ENCODE results near the gene SORCS3. TPM values are rescaled to one million over a fixed set of nuclear protein-coding genes. Genes with fewer than 3 reads are reported as not detected.

The SORCS3 gene
- total RNA-seq, 2 donors from 2014 or later, result not detected

DNA sequence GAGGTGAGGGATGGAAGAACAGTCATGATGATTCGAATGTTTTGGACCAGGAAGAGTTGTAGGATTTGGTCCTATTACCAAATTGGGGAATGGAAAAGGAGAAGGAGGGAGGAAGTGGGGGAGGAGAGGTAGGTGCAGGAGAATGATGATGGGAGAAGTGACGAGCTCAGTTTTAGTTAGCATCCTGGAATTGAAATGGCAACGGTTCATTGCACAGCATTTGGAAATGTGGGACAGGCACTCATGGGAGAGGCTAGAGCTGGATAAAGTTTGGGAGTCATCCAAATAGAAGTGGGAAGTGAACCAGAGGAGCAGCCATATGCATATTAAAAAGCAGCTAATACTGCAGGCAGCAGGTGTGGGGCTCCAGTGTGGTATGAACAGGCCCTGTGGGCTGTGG lies 253.6 kb downstream of the SORCS3 start:
- ATAC-seq (ENCODE audit: insufficient number of reproducible peaks, low FRiP score, low read depth) (no peak), DNase-seq (ENCODE audit: low spot score) (no peak)
- no peak for TF ChIP-seq CTCF (IDR thresholded peaks at IDR 0.05)
- Histone ChIP-seq H3K27me3 (replicated peaks; ENCODE audit: insufficient read depth) (no peaks in the 10 kb centered on the region), H3K36me3 (no peaks in the 10 kb centered on the region), H3K4me3 (no peak overlapping the region), H3K27ac (no peak overlapping the region), H3K9me3 (peaks cover under 1% of the 10 kb centered on the region), H3K4me1 (ENCODE audit: control insufficient read depth in 1 of 2, low read depth in 2 of 2) (no peaks in the 10 kb centered on the region)

DNA sequence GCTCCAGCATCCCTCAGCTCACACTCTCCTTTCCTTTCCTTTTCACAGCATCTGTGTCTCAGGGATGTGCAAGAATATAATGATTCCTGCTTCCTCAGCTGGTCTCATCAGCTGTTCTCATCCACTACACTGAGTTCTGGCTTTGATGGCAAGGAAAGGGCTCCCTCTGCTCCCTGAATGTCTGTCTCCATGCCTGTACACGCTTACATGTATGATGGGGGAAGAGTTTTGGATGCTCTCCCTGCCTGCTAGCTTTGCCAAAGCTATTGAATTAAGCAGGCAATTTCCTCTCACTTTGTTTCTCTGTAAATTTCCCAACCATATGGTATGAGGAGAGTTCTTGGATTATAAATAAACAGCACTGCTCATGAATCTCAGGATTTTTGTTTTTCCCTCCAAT lies 254.5 kb downstream of the SORCS3 start:
- no peak overlapping the region for H3K4me3 ChIP-seq
- no peak for TF ChIP-seq CTCF (IDR thresholded peaks at IDR 0.05)
- no peaks in the 10 kb centered on the region for H3K9me3 ChIP-seq
- no peak overlapping the region for H3K27ac ChIP-seq
- no peak for ATAC-seq (ENCODE audit: insufficient number of reproducible peaks, low FRiP score, low read depth)
- DNase-seq (ENCODE audit: low spot score), result no peak
- H3K36me3 ChIP-seq, result no peaks in the 10 kb centered on the region
- no peaks in the 10 kb centered on the region for H3K4me1 ChIP-seq (ENCODE audit: control insufficient read depth in 1 of 2, low read depth in 2 of 2)
- no peaks in the 10 kb centered on the region for H3K27me3 ChIP-seq (replicated peaks; ENCODE audit: insufficient read depth)

- Histone ChIP-seq H3K4me3 (no peak overlapping the region), H3K9me3 (no peaks in the 10 kb centered on the region)
Observed at GRCh38 chr10:104895981-104896380, 254.9 kb downstream of the SORCS3 start.

DNA sequence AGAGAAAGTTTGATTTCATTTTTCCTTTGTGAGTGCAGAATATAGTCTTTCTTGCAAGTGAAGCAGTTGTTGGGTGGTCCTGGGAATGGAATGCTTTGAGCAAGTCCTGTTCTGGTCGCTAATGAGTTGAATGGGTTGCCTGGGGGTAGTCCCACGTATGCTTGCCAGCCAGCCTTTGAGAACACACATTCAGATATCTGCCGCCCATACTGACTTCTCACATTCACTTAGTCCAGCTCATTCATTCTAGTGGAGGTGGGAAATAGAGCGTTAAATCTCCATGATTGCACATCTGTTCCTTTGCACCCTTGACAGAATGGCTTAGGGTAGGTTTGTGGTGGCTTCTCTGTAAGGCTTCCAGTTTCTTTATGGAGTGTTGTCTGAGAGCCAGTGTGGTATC lies 256.6 kb downstream of the SORCS3 start:
- Histone ChIP-seq H3K36me3 (no peaks in the 10 kb centered on the region), H3K4me1 (ENCODE audit: control insufficient read depth in 1 of 2, low read depth in 2 of 2) (no peaks in the 10 kb centered on the region), H3K27me3 (replicated peaks; ENCODE audit: insufficient read depth) (no peaks in the 10 kb centered on the region), H3K27ac (no peak overlapping the region), H3K4me3 (no peak overlapping the region), H3K9me3 (no peaks in the 10 kb centered on the region)
- DNase-seq (ENCODE audit: low spot score) (no peak), ATAC-seq (ENCODE audit: insufficient number of reproducible peaks, low FRiP score, low read depth) (no peak)
- TF ChIP-seq CTCF (IDR thresholded peaks at IDR 0.05), result no peak

More at GRCh38 chr10:104895981-104896380, 254.9 kb downstream of the SORCS3 start:
- no peak for ATAC-seq (ENCODE audit: insufficient number of reproducible peaks, low FRiP score, low read depth)
- no peak overlapping the region for H3K27ac ChIP-seq
- no peak for TF ChIP-seq CTCF (IDR thresholded peaks at IDR 0.05)
- H3K36me3 ChIP-seq, result no peaks in the 10 kb centered on the region
- no peaks in the 10 kb centered on the region for H3K27me3 ChIP-seq (replicated peaks; ENCODE audit: insufficient read depth)
- no peak for DNase-seq (ENCODE audit: low spot score)
- no peaks in the 10 kb centered on the region for H3K4me1 ChIP-seq (ENCODE audit: control insufficient read depth in 1 of 2, low read depth in 2 of 2)

GRCh38 chr10:104899779-104900178 lies 258.7 kb downstream of the SORCS3 start:
- no peak for TF ChIP-seq CTCF (IDR thresholded peaks at IDR 0.05)
- Histone ChIP-seq H3K36me3 (no peaks in the 10 kb centered on the region), H3K27me3 (replicated peaks; ENCODE audit: insufficient read depth) (no peaks in the 10 kb centered on the region), H3K9me3 (no peaks in the 10 kb centered on the region), H3K4me3 (no peak overlapping the region), H3K4me1 (ENCODE audit: control insufficient read depth in 1 of 2, low read depth in 2 of 2) (no peaks in the 10 kb centered on the region), H3K27ac (no peak overlapping the region)
- DNase-seq (ENCODE audit: low spot score) (no peak), ATAC-seq (ENCODE audit: insufficient number of reproducible peaks, low FRiP score, low read depth) (no peak)

Data from thoracic aorta (tissue), 2 donors.